Cardiac muscle cell (in vitro differentiated cells and primary cell): ENCODE results near the gene TMTC4. TPM values are rescaled to one million over a fixed set of nuclear protein-coding genes. Genes with fewer than 3 reads are reported as not detected.
"Not testable (repeated sequence)": the region's sequence is repeated elsewhere in the genome, so short reads cannot be mapped to it uniquely, and the experiment has no call there.

Experiments used
- DNase-seq, 2 donors: peaks; one replicate each; pipeline versions ENCODE4 v3.0.0 to v3.0.0-alpha.2; 2010 to 2017; ENCODE audit warnings: low read depth in 1 of 2, low spot score in 1 of 2
- H3K27ac ChIP-seq: fragments of 200-600 bp; sonication (generic); 2 replicates; pipeline ENCODE4 v1.5.1; 2016
- H3K27me3 ChIP-seq: fragments of 200-600 bp; sonication (generic); 2 replicates; pipeline ENCODE4 v1.6.0; 2016; ENCODE audit warnings: control low read depth
- H3K36me3 ChIP-seq: fragments of 200-600 bp; sonication (generic); 2 replicates; pipeline ENCODE4 v1.5.1; 2016; ENCODE audit warnings: control low read depth
- H3K4me1 ChIP-seq: fragments of 200-600 bp; sonication (generic); 2 replicates; pipeline ENCODE4 v1.8.1; 2017; ENCODE audit warnings: low read depth, mild to moderate bottlenecking, mixed run types
- H3K4me3 ChIP-seq: fragments of 200-600 bp; sonication (generic); 2 replicates; pipeline ENCODE4 v1.5.1; 2016; ENCODE audit warnings: mild to moderate bottlenecking
- H3K9me3 ChIP-seq: fragments of 200-600 bp; sonication (generic); 2 replicates; pipeline ENCODE4 v1.5.1; 2017; ENCODE audit warnings: low read depth, mild to moderate bottlenecking, control low read depth
- CTCF ChIP-seq: IDR thresholded peaks from 2 replicates; pipeline ENCODE4 v1.5.1; 2012; ENCODE audit warnings: low read depth, mild to moderate bottlenecking, low read length
- polyA plus RNA-seq: library from polyadenylated mRNA; unstranded; fragments of >200 nt; fragmentation: Nextera tagmentation; extraction: Ambion mirVana; gene quantifications from 2 replicates; pipeline ENCODE4 v1.2.1, GENCODE V29; 2016
- total RNA-seq: library from RNA; depleted of rRNA; stranded (reverse); fragments of >200 nt; gene quantifications from 2 replicates; pipeline ENCODE4 v1.2.3, GENCODE V29; 2016

TMTC4 gene
- total and polyA plus RNA-seq, 2 experiments from 2014 or later: 25.6 to 29.3 TPM

- no peaks in the 10 kb centered on the region for H3K4me1 ChIP-seq
- no peak for DNase-seq
- H3K4me3 ChIP-seq: no peak overlapping the region
- no peaks in the 10 kb centered on the region for H3K27me3 ChIP-seq
- H3K9me3 ChIP-seq: no peaks in the 10 kb centered on the region
- H3K27ac ChIP-seq: no peak overlapping the region
- TF ChIP-seq CTCF: no peak
- no peaks in the 10 kb centered on the region for H3K36me3 ChIP-seq
Measured at GRCh38 chr13:100710176-100710575, 35.6 kb upstream of the TMTC4 start.

GRCh38 chr13:100707818-100708740, 33.5 kb upstream of the TMTC4 start:
- peak in 1 of 2 donors; percentile 16 for DNase-seq
- Histone ChIP-seq H3K27ac (no peak overlapping the region), H3K4me1 (no peaks in the 10 kb centered on the region), H3K27me3 (no peaks in the 10 kb centered on the region), H3K9me3 (no peaks in the 10 kb centered on the region), H3K4me3 (no peak overlapping the region), H3K36me3 (no peaks in the 10 kb centered on the region)
- no peak for TF ChIP-seq CTCF

GRCh38 chr13:100698331-100698730, 23.7 kb upstream of the TMTC4 start:
- H3K9me3 ChIP-seq, H3K4me1 ChIP-seq, DNase-seq, H3K27me3 ChIP-seq, H3K27ac ChIP-seq, H3K36me3 ChIP-seq, H3K4me3 ChIP-seq: not testable (repeated sequence)

- no peak for TF ChIP-seq CTCF
- Histone ChIP-seq H3K36me3 (no peaks in the 10 kb centered on the region), H3K4me1 (no peaks in the 10 kb centered on the region), H3K4me3 (no peak overlapping the region), H3K27me3 (no peaks in the 10 kb centered on the region), H3K9me3 (no peaks in the 10 kb centered on the region), H3K27ac (no peak overlapping the region)
- DNase-seq: no peak
Measured at GRCh38 chr13:100695509-100695773, 20.8 kb upstream of the TMTC4 start.

GRCh38 chr13:100694722-100695508, 20.3 kb upstream of the TMTC4 start:
- Histone ChIP-seq H3K36me3 (no peaks in the 10 kb centered on the region), H3K4me1 (no peaks in the 10 kb centered on the region), H3K4me3 (no peak overlapping the region), H3K27me3 (no peaks in the 10 kb centered on the region), H3K27ac (no peak overlapping the region), H3K9me3 (no peaks in the 10 kb centered on the region)
- DNase-seq: peak; percentile 71 to 97
- TF ChIP-seq CTCF: peak; percentile 88

- DNase-seq: no peak
- no peaks in the 10 kb centered on the region for H3K9me3 ChIP-seq
- H3K4me1 ChIP-seq: no peaks in the 10 kb centered on the region
- no peak overlapping the region for H3K4me3 ChIP-seq
- TF ChIP-seq CTCF: no peak
- no peak overlapping the region for H3K27ac ChIP-seq
- no peaks in the 10 kb centered on the region for H3K27me3 ChIP-seq
- no peaks in the 10 kb centered on the region for H3K36me3 ChIP-seq
Measured at GRCh38 chr13:100689191-100689590, 14.6 kb upstream of the TMTC4 start.
